ENCODE measurements around the gene MYEOV. TPM values are rescaled to one million over a fixed set of nuclear protein-coding genes. Genes with fewer than 3 reads are reported as not detected.

MYEOV gene
- total and polyA plus RNA-seq, 4 donors: 0.39 TPM; not detected in 3

DNA sequence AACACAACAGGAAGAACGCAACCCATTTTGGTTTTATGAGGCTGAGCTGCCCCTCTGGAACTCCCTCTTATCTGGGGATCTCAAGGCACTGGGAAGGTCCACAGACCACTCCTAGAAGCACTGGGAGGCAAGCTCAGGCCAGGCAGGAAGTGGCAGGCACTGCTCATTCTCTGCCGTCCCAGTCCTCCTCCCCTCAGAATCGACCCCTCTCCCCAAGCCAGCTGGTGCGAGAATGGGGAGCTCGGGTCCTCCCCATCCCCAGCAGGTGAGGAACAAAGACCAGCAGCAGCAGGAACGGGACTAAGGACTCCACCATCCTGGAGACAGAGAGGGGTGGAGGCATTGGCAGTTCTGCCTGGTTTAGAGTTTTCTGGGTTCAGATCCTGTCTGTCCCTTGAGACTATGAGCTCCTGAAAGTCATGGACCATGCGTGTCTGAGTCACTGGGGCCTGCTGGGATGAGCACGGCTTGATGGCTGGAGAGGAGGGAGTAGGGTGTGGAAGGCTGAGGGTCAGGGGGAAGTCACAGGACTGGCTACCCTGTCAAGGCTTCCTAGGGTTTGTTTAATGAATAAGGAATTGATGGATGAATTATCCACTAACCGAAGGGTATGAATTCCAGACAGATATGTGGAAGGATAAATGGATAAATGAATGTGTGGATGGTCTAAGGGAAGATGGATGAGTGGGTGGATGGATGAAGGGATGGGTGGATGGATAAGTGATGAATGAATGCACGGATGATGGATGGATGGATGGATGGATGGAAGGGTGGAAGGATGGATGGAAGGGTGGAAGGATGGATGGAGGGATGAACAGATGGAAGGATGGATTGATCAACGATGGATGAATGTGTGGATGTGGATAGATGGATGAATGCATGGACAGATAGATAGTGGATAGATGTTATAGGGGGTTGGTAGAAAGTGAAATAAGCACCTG, 6.4 kb downstream of the MYEOV start:
- 89% methylated on average over 10 of the region's 11 CpGs for WGBS (ENCODE audit: insufficient coverage)
- Histone ChIP-seq H3K36me3 (ENCODE audit: control insufficient read depth, insufficient read depth, low read length) (no peaks in the 10 kb centered on the region), H3K27ac (ENCODE audit: low read depth, low read length) (no peak overlapping the region), H3K27me3 (ENCODE audit: control insufficient read depth, insufficient read depth, low read length) (no peaks in the 10 kb centered on the region), H3K9me3 (ENCODE audit: control insufficient read depth, insufficient read depth, low read length) (no peaks in the 10 kb centered on the region), H3K4me3 (ENCODE audit: low read depth, low read length) (no peak overlapping the region), H3K4me1 (ENCODE audit: control insufficient read depth, insufficient read depth, low read length) (peaks cover 51% of the 10 kb centered on the region)
- DNase-seq (ENCODE audit: low read depth in 4 of 6, low spot score in 6 of 6): no peak

DNA sequence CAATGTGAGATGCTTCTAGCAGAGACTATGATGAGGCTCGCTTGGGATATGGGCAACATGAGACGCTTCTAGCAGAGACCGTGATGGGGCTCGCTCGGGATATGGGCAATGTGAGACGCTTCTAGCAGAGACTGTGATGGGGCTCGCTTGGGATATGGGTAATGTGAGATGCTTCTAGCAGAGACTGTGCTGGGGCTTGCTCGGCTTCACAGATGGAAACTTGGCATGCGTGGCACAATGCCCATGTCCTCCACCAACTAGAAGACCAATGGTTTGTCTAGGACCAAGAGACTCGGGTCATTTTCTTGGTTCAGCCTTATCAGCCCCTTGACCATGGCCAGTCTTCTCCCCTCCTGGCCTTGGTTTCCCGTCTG, 7.1 kb downstream of the MYEOV start:
- Histone ChIP-seq H3K27me3 (ENCODE audit: control insufficient read depth, insufficient read depth, low read length) (no peaks in the 10 kb centered on the region), H3K4me3 (ENCODE audit: low read depth, low read length) (no peak overlapping the region), H3K27ac (ENCODE audit: low read depth, low read length) (no peak overlapping the region), H3K36me3 (ENCODE audit: control insufficient read depth, insufficient read depth, low read length) (no peaks in the 10 kb centered on the region), H3K4me1 (ENCODE audit: control insufficient read depth, insufficient read depth, low read length) (peaks cover 51% of the 10 kb centered on the region), H3K9me3 (ENCODE audit: control insufficient read depth, insufficient read depth, low read length) (no peaks in the 10 kb centered on the region)
- 97% methylated on average over 9 of the region's 11 CpGs for WGBS (ENCODE audit: insufficient coverage)
- DNase-seq (ENCODE audit: low read depth in 4 of 6, low spot score in 6 of 6): no peak

DNA sequence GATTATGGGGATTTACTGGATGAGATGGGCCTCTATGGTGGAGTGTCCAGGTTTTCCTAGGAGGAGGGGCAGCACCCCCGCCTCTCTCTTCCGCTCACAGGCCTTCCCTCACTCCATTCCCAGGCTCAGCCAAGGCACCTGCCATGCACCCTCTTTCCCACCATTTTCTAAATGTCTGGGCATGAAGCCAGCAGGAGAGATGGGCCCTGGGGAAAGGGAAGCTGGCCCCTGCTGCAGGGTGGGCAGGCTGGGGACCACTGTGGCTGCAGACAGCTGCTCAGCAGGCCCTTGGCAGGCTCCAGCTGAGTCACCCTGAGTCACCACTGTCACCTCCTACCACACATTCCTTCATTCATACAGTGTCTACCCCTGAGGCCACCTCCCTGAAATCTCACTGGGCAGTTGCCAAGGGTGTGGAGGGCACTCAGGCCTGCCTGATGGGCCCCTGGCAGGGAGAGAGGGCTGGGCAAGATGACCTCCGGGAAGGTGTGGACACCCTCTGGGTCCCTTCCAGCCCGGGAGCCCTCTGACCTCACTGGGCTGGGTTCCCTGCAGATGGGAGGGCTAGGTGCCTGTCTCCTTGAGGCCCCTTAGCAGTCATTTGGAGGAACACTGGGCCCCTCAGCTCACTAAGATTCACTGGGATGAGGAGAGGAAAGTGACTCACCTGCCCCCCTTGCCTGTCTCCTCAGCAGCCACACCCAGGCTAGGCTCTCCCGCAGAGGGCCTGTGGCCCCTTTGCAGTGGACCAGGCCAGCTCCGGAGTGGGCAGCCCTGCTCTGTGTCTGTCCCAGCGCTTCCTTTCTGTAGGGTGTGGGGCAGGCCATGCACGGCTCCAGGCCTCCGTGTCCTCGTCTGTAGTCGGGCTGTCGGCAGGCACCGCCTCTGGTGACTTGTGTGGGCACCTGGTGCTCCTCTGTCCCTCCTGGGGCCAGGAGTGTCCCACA, 7.8 kb downstream of the MYEOV start:
- H3K27me3 ChIP-seq (ENCODE audit: control insufficient read depth, insufficient read depth, low read length): no peaks in the 10 kb centered on the region
- WGBS (ENCODE audit: insufficient coverage): 92% methylated on average over 11 of the region's 13 CpGs
- H3K9me3 ChIP-seq (ENCODE audit: control insufficient read depth, insufficient read depth, low read length): no peaks in the 10 kb centered on the region
- H3K4me3 ChIP-seq (ENCODE audit: low read depth, low read length): no peak overlapping the region
- H3K4me1 ChIP-seq (ENCODE audit: control insufficient read depth, insufficient read depth, low read length): peaks cover 53% of the 10 kb centered on the region
- no peak overlapping the region for H3K27ac ChIP-seq (ENCODE audit: low read depth, low read length)
- no peaks in the 10 kb centered on the region for H3K36me3 ChIP-seq (ENCODE audit: control insufficient read depth, insufficient read depth, low read length)
- no peak for DNase-seq (ENCODE audit: low read depth in 4 of 6, low spot score in 6 of 6)

DNA sequence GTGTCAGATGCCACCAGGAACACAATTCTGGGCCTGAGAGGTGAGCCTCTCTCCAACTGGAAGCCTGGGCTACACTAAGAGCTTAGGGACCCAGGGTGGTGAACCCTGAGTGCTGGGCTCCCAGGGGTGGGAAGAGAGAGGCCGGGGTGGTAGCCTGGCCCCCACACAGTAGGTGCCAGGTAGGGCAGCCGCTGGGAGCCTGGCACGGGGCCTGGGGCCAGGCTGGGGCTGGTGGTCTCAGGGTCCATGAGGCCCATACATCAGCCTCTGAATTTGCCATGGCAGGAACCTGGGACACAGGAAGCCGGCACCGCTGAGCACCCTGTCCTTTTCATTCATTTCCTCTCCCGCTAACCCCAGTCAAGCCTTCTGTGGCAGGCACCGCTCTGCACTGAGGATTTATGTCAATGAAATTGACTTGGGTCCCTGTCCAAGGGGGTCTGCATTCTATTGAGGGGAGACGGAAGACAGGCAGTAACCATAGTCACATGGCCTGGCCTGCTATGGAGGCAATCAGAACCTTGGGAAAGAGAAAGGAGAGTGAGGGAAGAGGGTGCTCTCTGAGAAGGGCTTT, 8.6 kb downstream of the MYEOV start:
- Histone ChIP-seq H3K27me3 (ENCODE audit: control insufficient read depth, insufficient read depth, low read length) (no peaks in the 10 kb centered on the region), H3K36me3 (ENCODE audit: control insufficient read depth, insufficient read depth, low read length) (no peaks in the 10 kb centered on the region), H3K4me3 (ENCODE audit: low read depth, low read length) (no peak overlapping the region), H3K4me1 (ENCODE audit: control insufficient read depth, insufficient read depth, low read length) (peaks cover 45% of the 10 kb centered on the region), H3K9me3 (ENCODE audit: control insufficient read depth, insufficient read depth, low read length) (no peaks in the 10 kb centered on the region), H3K27ac (ENCODE audit: low read depth, low read length) (no peak overlapping the region)
- peak in 1 of 6 donors; percentile 21 for DNase-seq (ENCODE audit: low read depth in 4 of 6, low spot score in 6 of 6)
- 57% methylated on average over 6 of the region's 8 CpGs for WGBS (ENCODE audit: insufficient coverage)

DNA sequence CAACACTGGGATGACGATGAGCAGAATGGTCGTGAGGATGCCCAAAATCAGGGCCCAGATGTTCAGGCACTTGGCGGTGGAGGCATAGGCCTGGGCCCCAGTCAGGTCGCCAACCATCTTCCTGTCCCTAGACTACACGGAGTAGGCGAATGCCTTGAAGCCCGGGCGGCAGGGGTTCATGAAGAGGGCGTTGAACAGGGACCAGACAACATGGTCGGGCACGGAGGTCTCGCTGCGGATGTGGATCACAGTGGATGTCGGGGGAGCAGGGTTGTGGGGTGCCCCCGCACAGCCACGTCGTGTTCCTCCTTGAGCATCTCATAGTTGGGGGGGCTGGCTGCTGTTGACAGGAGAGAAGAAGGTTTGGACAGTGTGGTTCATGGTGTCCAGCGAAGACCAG, 9.5 kb downstream of the MYEOV start:
- no peak for DNase-seq (ENCODE audit: low read depth in 4 of 6, low spot score in 6 of 6)
- no peaks in the 10 kb centered on the region for H3K9me3 ChIP-seq (ENCODE audit: control insufficient read depth, insufficient read depth, low read length)
- peaks cover 36% of the 10 kb centered on the region for H3K4me1 ChIP-seq (ENCODE audit: control insufficient read depth, insufficient read depth, low read length)
- H3K27me3 ChIP-seq (ENCODE audit: control insufficient read depth, insufficient read depth, low read length): no peaks in the 10 kb centered on the region
- 98% methylated on average over 15 of the region's 18 CpGs for WGBS (ENCODE audit: insufficient coverage)
- H3K27ac ChIP-seq (ENCODE audit: low read depth, low read length): no peak overlapping the region
- no peaks in the 10 kb centered on the region for H3K36me3 ChIP-seq (ENCODE audit: control insufficient read depth, insufficient read depth, low read length)
- no peak overlapping the region for H3K4me3 ChIP-seq (ENCODE audit: low read depth, low read length)

DNA sequence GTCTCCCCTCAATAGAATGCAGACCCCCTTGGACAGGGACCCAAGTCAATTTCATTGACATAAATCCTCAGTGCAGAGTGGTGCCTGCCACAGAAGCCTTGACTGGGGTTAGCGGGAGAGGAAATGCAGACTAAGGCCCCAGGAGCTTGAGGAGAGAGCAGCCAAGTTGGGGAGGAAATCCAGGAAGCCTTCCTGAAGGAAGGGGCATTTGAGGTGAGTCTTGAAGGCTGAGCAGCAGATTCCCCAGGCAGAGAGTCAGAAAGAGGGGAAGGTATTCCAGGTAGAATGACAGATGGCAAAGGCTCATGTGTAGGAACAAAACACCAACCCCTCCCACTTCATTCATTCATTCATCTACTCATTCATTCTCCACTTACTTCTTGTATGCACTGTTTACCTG, 10.3 kb downstream of the MYEOV start:
- Histone ChIP-seq H3K27me3 (ENCODE audit: control insufficient read depth, insufficient read depth, low read length) (no peaks in the 10 kb centered on the region), H3K27ac (ENCODE audit: low read depth, low read length) (no peak overlapping the region), H3K36me3 (ENCODE audit: control insufficient read depth, insufficient read depth, low read length) (no peaks in the 10 kb centered on the region), H3K4me3 (ENCODE audit: low read depth, low read length) (no peak overlapping the region), H3K9me3 (ENCODE audit: control insufficient read depth, insufficient read depth, low read length) (no peaks in the 10 kb centered on the region), H3K4me1 (ENCODE audit: control insufficient read depth, insufficient read depth, low read length) (peaks cover 28% of the 10 kb centered on the region)
- DNase-seq (ENCODE audit: low read depth in 4 of 6, low spot score in 6 of 6): no peak
- WGBS (ENCODE audit: insufficient coverage): 70% methylated on average over 1 of the region's 1 CpG

DNA sequence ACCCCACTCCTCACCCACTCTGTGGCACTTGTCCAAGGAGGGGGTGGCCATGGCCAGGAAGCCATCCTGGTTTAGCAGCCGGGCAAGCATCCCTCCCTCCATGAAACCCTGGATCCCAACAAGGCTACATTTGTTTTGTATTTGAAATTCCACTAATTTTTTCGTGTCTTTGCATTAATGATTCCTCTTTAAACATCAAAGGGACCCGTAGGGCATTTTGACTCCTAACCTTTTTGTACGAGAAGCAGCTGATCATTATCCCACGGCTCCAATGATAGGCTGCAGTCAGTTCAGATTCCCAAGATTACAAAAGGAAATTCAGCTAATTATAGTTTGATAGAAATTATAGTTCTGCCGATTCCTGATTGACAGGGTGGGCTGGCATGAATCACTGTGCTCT, 10.7 kb downstream of the MYEOV start:
- no peak for DNase-seq (ENCODE audit: low read depth in 4 of 6, low spot score in 6 of 6)
- 91% methylated on average over 4 of the region's 6 CpGs for WGBS (ENCODE audit: insufficient coverage)
- Histone ChIP-seq H3K27ac (ENCODE audit: low read depth, low read length) (no peak overlapping the region), H3K4me3 (ENCODE audit: low read depth, low read length) (no peak overlapping the region), H3K4me1 (ENCODE audit: control insufficient read depth, insufficient read depth, low read length) (peaks cover 23% of the 10 kb centered on the region), H3K36me3 (ENCODE audit: control insufficient read depth, insufficient read depth, low read length) (no peaks in the 10 kb centered on the region), H3K9me3 (ENCODE audit: control insufficient read depth, insufficient read depth, low read length) (no peaks in the 10 kb centered on the region), H3K27me3 (ENCODE audit: control insufficient read depth, insufficient read depth, low read length) (no peaks in the 10 kb centered on the region)

DNA sequence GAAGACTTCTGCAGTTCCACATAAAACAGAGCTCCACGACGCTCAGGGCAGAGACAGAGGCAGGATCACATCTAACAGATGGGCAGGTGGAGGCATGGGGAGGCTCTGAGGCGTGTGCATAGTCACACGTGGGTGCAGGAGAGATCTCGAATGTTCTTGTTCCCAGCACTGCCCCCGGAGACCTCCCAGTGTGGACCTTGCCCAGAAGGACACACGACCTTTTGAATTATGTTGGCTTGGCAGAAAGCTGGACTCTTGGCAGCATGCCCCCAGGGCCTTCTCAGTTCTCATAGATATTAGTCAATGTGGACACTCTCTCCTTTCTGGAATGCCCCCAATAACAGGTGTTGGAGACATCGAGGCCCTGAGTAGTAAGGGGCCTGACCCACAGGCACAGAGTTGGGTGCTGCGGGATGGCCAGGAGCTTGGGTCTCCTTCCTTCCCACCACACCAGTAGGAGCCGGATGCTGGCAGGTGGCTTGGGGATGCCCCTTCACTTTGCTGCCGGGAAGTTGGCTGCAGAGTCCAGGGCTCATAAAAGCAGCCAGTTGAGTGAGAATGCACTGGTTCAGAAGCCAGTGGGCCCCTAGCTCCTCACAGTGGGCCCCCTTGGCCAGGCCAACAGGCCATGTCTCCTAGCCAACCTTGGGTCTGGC, 12.1 kb downstream of the MYEOV start:
- Histone ChIP-seq H3K4me1 (ENCODE audit: control insufficient read depth, insufficient read depth, low read length) (peaks cover 31% of the 10 kb centered on the region), H3K27me3 (ENCODE audit: control insufficient read depth, insufficient read depth, low read length) (no peaks in the 10 kb centered on the region), H3K4me3 (ENCODE audit: low read depth, low read length) (no peak overlapping the region), H3K9me3 (ENCODE audit: control insufficient read depth, insufficient read depth, low read length) (no peaks in the 10 kb centered on the region), H3K27ac (ENCODE audit: low read depth, low read length) (no peak overlapping the region), H3K36me3 (ENCODE audit: control insufficient read depth, insufficient read depth, low read length) (no peaks in the 10 kb centered on the region)
- 73% methylated on average over 10 of the region's 11 CpGs for WGBS (ENCODE audit: insufficient coverage)
- no peak for DNase-seq (ENCODE audit: low read depth in 4 of 6, low spot score in 6 of 6)

DNA sequence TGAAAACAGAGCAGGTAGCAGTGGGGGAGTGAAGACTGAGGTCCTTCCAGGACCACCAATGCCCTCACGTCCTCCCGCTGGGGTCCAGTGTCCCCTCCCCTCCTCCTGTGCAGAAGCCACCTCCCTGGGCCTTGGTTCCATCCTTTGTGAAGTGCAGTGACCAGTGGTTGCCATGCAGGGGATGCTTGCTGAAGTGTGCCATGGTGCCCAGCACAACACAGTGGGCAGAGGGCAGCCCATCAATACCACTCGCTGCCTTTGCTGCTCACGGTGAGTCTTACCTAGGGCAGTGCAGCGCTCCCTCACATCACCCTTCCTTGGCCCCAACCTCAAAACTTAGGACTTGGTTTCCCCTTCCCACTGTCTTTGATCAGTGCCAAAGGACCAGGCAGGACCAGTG, 12.9 kb downstream of the MYEOV start:
- Histone ChIP-seq H3K4me1 (ENCODE audit: control insufficient read depth, insufficient read depth, low read length) (peaks cover 32% of the 10 kb centered on the region), H3K27me3 (ENCODE audit: control insufficient read depth, insufficient read depth, low read length) (no peaks in the 10 kb centered on the region), H3K36me3 (ENCODE audit: control insufficient read depth, insufficient read depth, low read length) (no peaks in the 10 kb centered on the region), H3K27ac (ENCODE audit: low read depth, low read length) (no peak overlapping the region), H3K9me3 (ENCODE audit: control insufficient read depth, insufficient read depth, low read length) (no peaks in the 10 kb centered on the region), H3K4me3 (ENCODE audit: low read depth, low read length) (no peak overlapping the region)
- DNase-seq (ENCODE audit: low read depth in 4 of 6, low spot score in 6 of 6): no peak
- 95% methylated on average over 5 of the region's 5 CpGs for WGBS (ENCODE audit: insufficient coverage)
